A549 treated with AZD9567 at 1 μM for 4 hours (cell line): ENCODE data around the gene IPO5. TPM values are rescaled to one million over a fixed set of nuclear protein-coding genes. Genes with fewer than 3 reads are reported as not detected.

ENCODE experiments used
- total RNA-seq: library from RNA; stranded (reverse); fragments of 200-300 nt; extraction: Qiagen RNA extraction; gene quantifications from 5 replicates; pipeline ENCODE4 v1.2.3, GENCODE V29; 2022; ENCODE audit not compliant: insufficient read depth

IPO5 gene
- 71.9 to 95.1 TPM (median 79.0 TPM) in 5 replicates for total RNA-seq

DNA sequence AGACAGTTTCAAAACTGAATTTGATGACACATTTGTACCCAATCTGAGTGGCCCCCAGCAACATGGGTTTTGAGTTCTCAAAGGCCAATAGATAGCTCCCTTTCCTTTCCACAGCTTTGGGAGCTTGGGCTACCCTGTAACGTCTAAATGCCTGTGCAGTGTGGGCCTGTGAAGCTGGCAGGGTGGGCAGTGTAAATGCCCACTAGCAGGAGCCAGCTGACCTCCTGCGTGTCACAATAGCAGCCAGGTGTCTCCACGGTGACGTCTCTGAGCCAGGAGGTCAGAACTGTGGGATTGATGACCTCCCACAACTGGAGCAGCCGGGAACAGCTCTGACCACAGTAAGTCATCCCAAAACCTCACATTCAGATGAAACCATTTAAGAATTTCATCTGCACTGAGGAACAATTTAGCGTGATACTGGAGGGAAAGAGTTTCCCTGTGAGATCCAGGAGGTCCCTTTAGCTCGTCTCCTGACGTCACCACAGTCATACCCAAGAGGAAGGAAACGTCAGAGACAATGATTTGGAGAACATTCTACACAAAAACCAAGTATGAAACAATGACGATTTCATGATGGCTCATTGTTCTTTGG lies at the start of gene IPO5:
Gene IPO5, plus strand, starts transcription at position 300 of the 595 bp plus-strand sequence. CDS start 23,022 bp downstream, outside the sequence.

Other genes starting within 250 kb of the IPO5 start
- 12.4 to 27.7 TPM (median 15.7 TPM) in 5 replicates for gene FARP1, start 189.4 kb downstream of the IPO5 start, total RNA-seq
- not detected in 5 replicates for gene RNF113B, start 223.6 kb downstream of the IPO5 start, total RNA-seq